Uterus (tissue), 4 donors: ENCODE results near the gene CSH1. TPM values are rescaled to one million over a fixed set of nuclear protein-coding genes. Genes with fewer than 3 reads are reported as not detected.

ENCODE experiments used
- DNase-seq, 2 donors: peaks; one replicate each; pipeline ENCODE4 v3.0.0-alpha.2; 2019 to 2020
- H3K27ac ChIP-seq, 2 donors: fragments of 200-600 bp; sonication (generic); 1 replicate in 1 of 2; 2 replicates in 1 of 2; pipeline ENCODE4 v1.5.1; 2016 to 2018
- H3K27me3 ChIP-seq, 2 donors: fragments of 200-600 bp; sonication (generic); one replicate each; pipeline ENCODE4 v1.5.1; 2018 to 2019; ENCODE audit warnings: control low read depth in 1 of 2
- H3K36me3 ChIP-seq, 2 donors: fragments of 200-600 bp; sonication (generic); one replicate each; pipeline ENCODE4 v1.5.1; 2019; ENCODE audit warnings: control low read depth in 1 of 2
- H3K4me1 ChIP-seq, 2 donors: fragments of 200-600 bp; sonication (generic); one replicate each; pipeline ENCODE4 v1.5.1; 2018 to 2019; ENCODE audit warnings: control low read depth in 1 of 2
- H3K4me3 ChIP-seq, 2 donors: fragments of 200-600 bp; sonication (generic); 1 replicate in 1 of 2; 2 replicates in 1 of 2; pipeline ENCODE4 v1.5.1; 2018 to 2019; ENCODE audit warnings: mild to moderate bottlenecking in 1 of 2
- H3K9me3 ChIP-seq, 2 donors: fragments of 200-600 bp; sonication (generic); one replicate each; pipeline ENCODE4 v1.5.1; 2019; ENCODE audit warnings: control low read depth in 1 of 2
- CTCF ChIP-seq, 4 experiments: fragments of 200-600 bp in 2 of 4; fragments of 450-650 bp in 2 of 4; sonication (generic) in 2 of 4; IDR thresholded peaks; one replicate each; pipeline ENCODE4 v1.5.1; 2016 to 2019; ENCODE audit warnings: antibody characterized with exemption in 4 of 4, mild to moderate bottlenecking in 2 of 4, moderate library complexity in 1 of 4
- POLR2A ChIP-seq, 2 donors: fragments of 450-650 bp; IDR thresholded peaks; one replicate each; pipeline ENCODE4 v1.6.1; 2016; ENCODE audit warnings: antibody characterized with exemption in 2 of 2, mild to moderate bottlenecking in 1 of 2, moderate library complexity in 1 of 2
- intact Hi-C: fragments of 100-400 bp; cut with DNase I; formaldehyde crosslinking; loops from one replicate; pipeline ENCODE4 v1.15.1; 2023; ENCODE audit warnings: low total_unique reads
- total RNA-seq, 4 donors: library from RNA; depleted of rRNA in 3 of 4; stranded (reverse); fragments of >200 nt in 3 of 4; gene quantifications; one replicate each; pipeline versions ENCODE4 v1.1.0 to v1.2.4, GENCODE V29; 2014 to 2023
- donor health status: DM: yes; HTN: yes; CAD: no.

The CSH1 gene
- total RNA-seq, 4 donors from 2014 or later = not detected

GRCh38 chr17:63941751-63942150, 45.4 kb upstream of the CSH1 start:
- H3K4me1 ChIP-seq = no peaks in the 10 kb centered on the region
- no peak for TF ChIP-seq CTCF (IDR thresholded peaks at IDR 0.05)
- TF ChIP-seq POLR2A (IDR thresholded peaks at IDR 0.05) = no peak
- no peak for DNase-seq
- intact Hi-C loops = no loop called here
- H3K27ac ChIP-seq = no peak overlapping the region
- H3K9me3 ChIP-seq = no peaks in the 10 kb centered on the region
- H3K27me3 ChIP-seq = no peaks in the 10 kb centered on the region
- H3K4me3 ChIP-seq = no peak overlapping the region
- H3K36me3 ChIP-seq = no peaks in the 10 kb centered on the region

- H3K4me1 ChIP-seq = no peaks in the 10 kb centered on the region
- H3K27me3 ChIP-seq = no peaks in the 10 kb centered on the region
- H3K4me3 ChIP-seq = no peak overlapping the region
- no peaks in the 10 kb centered on the region for H3K36me3 ChIP-seq
- intact Hi-C loops = no loop called here
- no peak for DNase-seq
- no peaks in the 10 kb centered on the region for H3K9me3 ChIP-seq
- no peak overlapping the region for H3K27ac ChIP-seq
- TF ChIP-seq CTCF (IDR thresholded peaks at IDR 0.05) = no peak
- no peak for TF ChIP-seq POLR2A (IDR thresholded peaks at IDR 0.05)
Observed at GRCh38 chr17:63941162-63941561, 44.8 kb upstream of the CSH1 start.

GRCh38 chr17:63940584-63940983, 44.2 kb upstream of the CSH1 start:
- DNase-seq = no peak
- no peaks in the 10 kb centered on the region for H3K9me3 ChIP-seq
- TF ChIP-seq CTCF (IDR thresholded peaks at IDR 0.05) = no peak
- no peak for TF ChIP-seq POLR2A (IDR thresholded peaks at IDR 0.05)
- no peak overlapping the region for H3K27ac ChIP-seq
- H3K4me1 ChIP-seq = no peaks in the 10 kb centered on the region
- H3K4me3 ChIP-seq = no peak overlapping the region
- H3K36me3 ChIP-seq = no peaks in the 10 kb centered on the region
- intact Hi-C loops = no loop called here
- H3K27me3 ChIP-seq = no peaks in the 10 kb centered on the region

GRCh38 chr17:63939884-63940283, 43.5 kb upstream of the CSH1 start:
- H3K27ac ChIP-seq = no peak overlapping the region
- TF ChIP-seq CTCF (IDR thresholded peaks at IDR 0.05) (no peak), POLR2A (IDR thresholded peaks at IDR 0.05) (no peak)
- H3K27me3 ChIP-seq = no peaks in the 10 kb centered on the region
- intact Hi-C loops = no loop called here
- H3K4me1 ChIP-seq = no peaks in the 10 kb centered on the region
- no peaks in the 10 kb centered on the region for H3K36me3 ChIP-seq
- DNase-seq = no peak
- no peaks in the 10 kb centered on the region for H3K9me3 ChIP-seq
- no peak overlapping the region for H3K4me3 ChIP-seq

GRCh38 chr17:63939401-63939800, 43.0 kb upstream of the CSH1 start:
- intact Hi-C loops = no loop called here
- Histone ChIP-seq H3K27ac (no peak overlapping the region), H3K27me3 (no peaks in the 10 kb centered on the region), H3K36me3 (no peaks in the 10 kb centered on the region), H3K4me3 (no peak overlapping the region), H3K9me3 (no peaks in the 10 kb centered on the region), H3K4me1 (no peaks in the 10 kb centered on the region)
- TF ChIP-seq CTCF (IDR thresholded peaks at IDR 0.05) = no peak
- no peak for TF ChIP-seq POLR2A (IDR thresholded peaks at IDR 0.05)
- DNase-seq = no peak
